SU-DHL-6 (cell line): ENCODE results near the gene UMAD1.

Experiments used
- H2AFZ ChIP-seq: fragments of 200-600 bp; sonication (generic); 2 replicates; pipeline ENCODE4 v1.6.1; 2014; ENCODE audit warnings: low read depth, mild to moderate bottlenecking, moderate library complexity, mixed read lengths, antibody characterized with exemption, low read length; ENCODE audit not compliant: severe bottlenecking
- H3F3A ChIP-seq: fragments of 200-600 bp; shearing (Covaris generic); 2 replicates; pipeline ENCODE4 v1.6.0; 2016; ENCODE audit warnings: antibody characterized with exemption, mild to moderate bottlenecking; ENCODE audit not compliant: insufficient read depth
- H3K27ac ChIP-seq: fragments of 200-600 bp; sonication (generic); 2 replicates; pipeline ENCODE4 v1.5.1; 2016; ENCODE audit warnings: low read depth, mild to moderate bottlenecking, low read length, moderate library complexity, mixed read lengths
- H3K27me3 ChIP-seq: fragments of 200-600 bp; sonication (generic), shearing (Covaris generic); 2 replicates; pipeline ENCODE4 v1.6.0; 2014; ENCODE audit warnings: mild to moderate bottlenecking, low read length
- H3K36me3 ChIP-seq: fragments of 200-600 bp; sonication (generic); 2 replicates; pipeline ENCODE4 v1.6.1; 2014; ENCODE audit warnings: mild to moderate bottlenecking, low read length, mixed read lengths
- H3K4me2 ChIP-seq: fragments of 300-600, 200-600 bp; shearing (Covaris generic), sonication (generic); 2 replicates; pipeline ENCODE4 v1.6.0; 2014; ENCODE audit warnings: low read length, low read depth, mild to moderate bottlenecking; ENCODE audit not compliant: poor library complexity, severe bottlenecking
- H3K4me3 ChIP-seq: fragments of 200-600 bp; sonication (generic); 2 replicates; pipeline ENCODE4 v1.5.1; 2014; ENCODE audit warnings: antibody characterized with exemption, low read length, mild to moderate bottlenecking, mixed read lengths; ENCODE audit not compliant: insufficient read depth, poor library complexity, severe bottlenecking
- H3K79me2 ChIP-seq: fragments of 200-600 bp; sonication (generic); 2 replicates; pipeline ENCODE4 v1.6.1; 2014; ENCODE audit warnings: mild to moderate bottlenecking, low read length, moderate library complexity; ENCODE audit not compliant: insufficient read depth
- H3K9ac ChIP-seq: fragments of 200-600 bp; sonication (generic); 2 replicates; pipeline ENCODE4 v1.7.0; 2014; ENCODE audit warnings: mild to moderate bottlenecking, low read length
- H3K9me2 ChIP-seq: fragments of 200-600 bp; sonication (generic); replicated peaks from 2 replicates; pipeline ENCODE4 v1.6.1; 2014; ENCODE audit warnings: low read length; ENCODE audit not compliant: insufficient read depth
- H3K9me3 ChIP-seq: fragments of 200-600 bp; sonication (generic); 2 replicates; pipeline ENCODE4 v1.6.1; 2014; ENCODE audit warnings: low read length, mixed read lengths; ENCODE audit not compliant: insufficient read depth
- H4K20me1 ChIP-seq: fragments of 200-600 bp; sonication (generic); 2 replicates; pipeline ENCODE4 v1.6.1; 2014; ENCODE audit warnings: low read depth, mild to moderate bottlenecking, antibody characterized with exemption, low read length, moderate library complexity, mixed read lengths
- CTCF ChIP-seq: fragments of 200-600 bp; sonication (generic); IDR thresholded peaks from one replicate; pipeline ENCODE4 v1.5.1; 2017; ENCODE audit warnings: antibody characterized with exemption, mild to moderate bottlenecking, low read length, moderate library complexity; ENCODE audit not compliant: insufficient read depth, poor library complexity, severe bottlenecking
- EZH2phosphoT487 ChIP-seq: fragments of 200-600 bp; sonication (generic), shearing (Covaris generic); conservative IDR thresholded peaks from 2 replicates; pipeline ENCODE4 v1.6.1; 2018; ENCODE audit warnings: mild to moderate bottlenecking, antibody characterized with exemption, low read length, moderate library complexity, mixed read lengths

Gene UMAD1

GRCh38 chr7:7907306-7907705 lies 266.8 kb downstream of the UMAD1 start:
- Histone ChIP-seq H2AFZ (no peak overlapping the region), H3F3A (no peaks in the 10 kb centered on the region), H3K4me2 (no peak overlapping the region), H3K4me3 (no peak overlapping the region), H3K9me3 (no peaks in the 10 kb centered on the region), H3K79me2 (no peaks in the 10 kb centered on the region), H3K9me2 (no peaks in the 10 kb centered on the region), H3K27ac (no peak overlapping the region), H3K9ac (no peak overlapping the region), H3K36me3 (no peaks in the 10 kb centered on the region; the same call in 1 of the 2 replicates), H3K27me3 (no peaks in the 10 kb centered on the region), H4K20me1 (no peaks in the 10 kb centered on the region)
- TF ChIP-seq EZH2phosphoT487, result no peak

- H2AFZ ChIP-seq, result no peak overlapping the region
- no peaks in the 10 kb centered on the region; the same call in 1 of the 2 replicates for H3K36me3 ChIP-seq
- TF ChIP-seq CTCF (no peak), EZH2phosphoT487 (no peak)
- no peak overlapping the region for H3K27ac ChIP-seq
- no peak overlapping the region for H3K4me2 ChIP-seq
- H3K9me2 ChIP-seq, result no peaks in the 10 kb centered on the region
- no peak overlapping the region for H3K9ac ChIP-seq
- no peaks in the 10 kb centered on the region for H3K79me2 ChIP-seq
- H3F3A ChIP-seq, result no peaks in the 10 kb centered on the region
- H4K20me1 ChIP-seq, result no peaks in the 10 kb centered on the region
- H3K4me3 ChIP-seq, result no peak overlapping the region
- H3K27me3 ChIP-seq, result no peaks in the 10 kb centered on the region
- H3K9me3 ChIP-seq, result no peaks in the 10 kb centered on the region
Measured at GRCh38 chr7:7908622-7909145, 268.1 kb downstream of the UMAD1 start.

- Histone ChIP-seq H3K9me3 (no peaks in the 10 kb centered on the region), H4K20me1 (no peaks in the 10 kb centered on the region), H3K4me3 (no peak overlapping the region), H3F3A (no peaks in the 10 kb centered on the region), H3K36me3 (no peaks in the 10 kb centered on the region; the same call in 1 of the 2 replicates), H3K27ac (no peak overlapping the region), H3K9me2 (no peaks in the 10 kb centered on the region), H3K27me3 (no peaks in the 10 kb centered on the region), H3K4me2 (no peak overlapping the region), H2AFZ (no peak overlapping the region), H3K79me2 (no peaks in the 10 kb centered on the region), H3K9ac (no peak overlapping the region)
- TF ChIP-seq CTCF (no peak), EZH2phosphoT487 (no peak)
Measured at GRCh38 chr7:7909376-7909775, 268.8 kb downstream of the UMAD1 start.

- no peak overlapping the region for H3K4me2 ChIP-seq
- no peaks in the 10 kb centered on the region; the same call in 1 of the 2 replicates for H3K36me3 ChIP-seq
- no peak overlapping the region for H2AFZ ChIP-seq
- no peaks in the 10 kb centered on the region for H3K9me3 ChIP-seq
- no peaks in the 10 kb centered on the region for H3K79me2 ChIP-seq
- no peaks in the 10 kb centered on the region for H4K20me1 ChIP-seq
- H3K4me3 ChIP-seq, result no peak overlapping the region
- H3F3A ChIP-seq, result no peaks in the 10 kb centered on the region
- TF ChIP-seq CTCF (no peak), EZH2phosphoT487 (no peak)
- H3K27ac ChIP-seq, result no peak overlapping the region
- H3K27me3 ChIP-seq, result no peaks in the 10 kb centered on the region
- H3K9ac ChIP-seq, result no peak overlapping the region
- H3K9me2 ChIP-seq, result no peaks in the 10 kb centered on the region
Measured at GRCh38 chr7:7911369-7912123, 271.0 kb downstream of the UMAD1 start.
